ENCODE measurements around the gene RBP4.

Gene RBP4

DNA sequence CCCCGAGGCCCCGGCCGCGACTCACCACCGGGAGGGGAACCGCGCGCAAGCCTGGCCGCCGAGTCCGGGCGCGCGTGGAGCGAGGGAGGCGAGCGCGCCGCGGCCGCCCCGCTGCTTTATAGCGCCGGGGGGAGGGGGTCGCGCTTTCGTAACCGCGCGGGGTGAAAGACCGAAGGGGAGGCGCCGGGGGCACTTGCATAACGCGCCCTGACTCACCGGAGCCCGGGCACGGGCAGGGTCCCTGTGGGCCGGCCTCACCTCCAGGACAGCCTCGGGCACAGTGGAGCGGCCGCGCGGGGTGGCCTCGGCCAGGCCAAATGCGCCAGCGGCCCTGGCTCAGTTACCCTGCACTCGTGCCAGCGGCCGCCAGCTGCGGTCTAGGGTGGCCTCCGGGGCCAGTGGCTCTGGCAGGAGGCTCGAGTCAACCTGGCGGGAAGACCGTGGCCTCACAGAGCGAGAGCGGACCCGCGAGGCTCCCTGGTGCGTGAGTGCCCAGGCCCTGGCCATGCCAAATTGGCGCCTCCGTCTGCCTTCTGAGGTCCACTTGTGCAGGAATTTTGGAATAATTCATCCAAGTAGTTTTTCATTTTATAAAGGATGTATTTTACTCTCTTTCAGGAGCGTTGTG is at the start of gene RBP4:
RBP4 (minus strand) TSS at position 90 of the 628 bp plus-strand sequence. CDS start 207 bp downstream, outside the sequence.
- DNase-seq = no peak

DNA sequence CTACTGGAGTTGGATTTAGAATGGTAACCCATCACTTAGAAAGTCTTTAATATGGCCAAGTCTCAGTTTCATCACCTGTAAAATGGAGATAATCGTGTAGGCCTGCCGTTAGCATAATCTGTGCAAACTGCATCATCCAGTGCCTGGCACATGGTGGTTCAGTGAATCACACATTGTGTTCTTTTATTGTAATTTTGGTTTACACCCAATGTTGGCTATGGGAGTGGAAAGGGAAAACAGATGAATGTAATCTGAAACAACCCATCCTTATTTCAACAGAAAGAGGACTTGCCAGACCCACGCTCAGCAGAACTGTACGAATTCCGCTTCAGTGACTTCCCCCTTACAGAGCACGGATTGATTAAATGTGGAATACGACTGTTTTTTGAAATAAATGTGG is 38.8 kb upstream of the RBP4 start:
- DNase-seq = no peak

DNA sequence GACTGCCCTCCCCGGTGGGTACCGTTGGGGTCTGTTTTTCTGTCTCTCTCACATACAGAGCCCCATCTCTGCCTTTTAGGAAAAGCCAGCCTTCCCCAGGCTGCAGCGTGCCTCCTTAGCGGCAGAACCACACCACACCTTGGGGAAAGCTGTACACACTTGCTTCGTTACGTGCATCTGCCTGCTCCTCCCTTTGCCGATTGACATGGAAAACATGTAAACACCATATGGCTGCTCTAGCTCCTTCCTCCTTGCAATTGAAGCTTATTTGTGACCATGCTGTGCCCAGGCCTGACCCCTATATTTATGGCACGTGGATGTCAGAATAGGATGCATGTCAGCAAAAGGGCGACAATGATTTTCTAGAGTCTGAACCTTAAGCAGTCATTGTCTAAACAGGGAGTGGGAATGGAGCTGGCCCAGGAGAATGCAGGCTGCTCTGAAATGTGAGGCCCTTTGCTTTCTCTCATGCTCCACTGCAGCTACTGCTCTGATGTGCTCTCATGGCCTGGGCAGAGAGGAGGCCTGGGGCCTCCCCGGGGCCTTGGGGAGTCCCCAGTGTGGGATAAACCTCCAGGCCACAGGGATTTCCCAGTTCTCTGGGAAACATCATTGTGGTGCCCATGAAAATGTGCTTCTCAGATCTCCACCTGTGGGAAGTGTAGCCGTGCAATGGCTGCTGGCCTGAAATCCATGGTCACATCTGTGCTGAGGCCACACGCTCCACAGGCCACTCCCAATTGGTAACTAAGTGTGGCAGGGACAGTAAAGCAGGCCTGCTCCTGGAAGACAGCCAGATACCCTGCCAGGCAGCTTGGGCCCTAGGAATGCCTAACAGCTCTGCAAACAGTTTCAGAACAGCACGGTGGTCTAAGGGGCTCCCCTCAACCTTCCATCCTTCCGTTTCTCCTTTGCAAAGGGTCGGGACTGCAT is 29.9 kb upstream of the RBP4 start:
- DNase-seq = no peak

DNA sequence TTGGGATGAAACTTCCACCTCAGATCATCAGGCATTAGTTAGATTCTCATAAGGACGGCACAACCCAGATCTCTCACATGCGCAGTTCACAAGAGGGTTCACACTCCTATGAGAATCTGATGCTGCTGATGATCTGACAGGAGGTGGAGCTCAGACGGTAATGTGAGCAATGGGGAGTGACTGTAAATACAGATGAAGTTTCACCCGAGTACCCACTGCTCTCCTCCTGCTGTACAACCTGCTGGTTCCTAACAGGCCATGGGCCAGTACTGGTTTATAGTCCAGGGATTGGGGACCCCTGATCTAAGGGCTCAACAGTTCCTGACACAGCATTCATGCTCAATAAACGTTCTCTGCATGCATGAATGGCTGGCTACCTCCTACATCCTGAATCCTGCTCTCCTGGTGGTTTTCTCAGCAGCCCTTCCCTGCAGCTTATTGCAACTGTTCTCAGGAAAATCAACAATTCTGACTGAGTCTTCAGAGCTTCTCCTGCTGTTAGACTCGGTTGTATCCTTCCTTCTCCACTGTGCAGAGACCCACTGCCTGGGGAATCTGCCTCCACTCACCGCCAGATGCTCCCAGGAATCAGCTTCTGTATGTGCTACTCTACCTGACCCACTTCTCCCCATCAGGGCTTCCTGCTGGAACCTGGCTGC is 28.7 kb upstream of the RBP4 start:
- DNase-seq = no peak

DNA sequence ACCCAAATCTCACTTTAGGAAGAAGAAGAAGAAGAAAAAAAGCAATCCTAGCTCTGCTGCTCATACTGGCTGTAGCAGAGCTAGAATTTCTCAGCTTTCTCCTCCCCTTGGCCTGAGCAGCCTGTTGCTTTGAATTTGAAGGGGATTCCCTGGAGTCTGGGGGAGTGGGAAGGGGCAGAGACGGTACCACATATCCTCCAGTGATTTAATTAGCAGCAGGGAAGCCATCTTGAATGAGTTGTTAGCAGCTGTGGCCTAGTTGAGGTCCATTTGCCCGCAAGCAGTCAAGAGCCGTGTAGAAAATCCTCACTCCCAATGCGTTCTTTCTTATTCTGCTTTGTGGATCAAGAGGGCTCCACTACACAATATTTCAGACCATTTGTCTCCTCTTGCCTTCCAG is 27.8 kb upstream of the RBP4 start:
- DNase-seq = no peak

DNA sequence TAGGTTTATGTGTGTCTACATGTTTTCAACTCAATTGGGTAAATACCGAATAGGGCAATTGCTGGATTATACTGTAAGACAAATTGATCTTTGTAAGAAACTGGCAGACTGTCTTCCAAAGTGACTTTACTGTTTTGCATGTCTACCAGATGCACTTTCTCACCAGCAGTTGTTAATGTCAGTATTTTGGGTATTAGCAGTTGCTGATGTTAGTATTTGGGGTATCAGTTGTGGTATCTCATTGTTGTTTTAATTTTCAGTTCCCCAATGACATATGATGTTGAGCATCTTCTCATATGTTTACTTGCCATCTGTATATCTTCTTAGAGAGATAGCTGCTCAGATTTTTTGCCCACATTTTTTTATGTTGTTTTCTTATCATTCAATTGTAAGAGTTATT is 21.9 kb upstream of the RBP4 start:
- DNase-seq = no peak

DNA sequence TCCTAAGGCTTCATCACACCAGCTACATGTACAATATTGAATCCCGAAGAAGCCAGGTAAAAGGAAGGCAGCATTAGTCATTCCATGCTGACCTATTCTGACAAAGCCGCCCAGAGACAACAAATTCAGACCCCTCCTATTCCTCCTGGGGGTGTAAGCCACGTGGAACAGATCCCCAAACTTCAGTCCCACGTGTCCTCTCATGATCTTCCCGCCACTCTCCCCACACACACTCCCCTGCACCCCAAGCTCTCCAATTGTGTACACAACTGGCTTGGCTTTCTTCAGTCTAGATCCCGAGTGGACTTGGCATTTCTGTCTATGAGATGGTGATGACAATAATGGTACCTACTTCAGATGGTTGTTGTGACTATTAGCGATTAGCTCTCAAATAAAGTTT is 19.9 kb upstream of the RBP4 start:
- no peak for DNase-seq

DNA sequence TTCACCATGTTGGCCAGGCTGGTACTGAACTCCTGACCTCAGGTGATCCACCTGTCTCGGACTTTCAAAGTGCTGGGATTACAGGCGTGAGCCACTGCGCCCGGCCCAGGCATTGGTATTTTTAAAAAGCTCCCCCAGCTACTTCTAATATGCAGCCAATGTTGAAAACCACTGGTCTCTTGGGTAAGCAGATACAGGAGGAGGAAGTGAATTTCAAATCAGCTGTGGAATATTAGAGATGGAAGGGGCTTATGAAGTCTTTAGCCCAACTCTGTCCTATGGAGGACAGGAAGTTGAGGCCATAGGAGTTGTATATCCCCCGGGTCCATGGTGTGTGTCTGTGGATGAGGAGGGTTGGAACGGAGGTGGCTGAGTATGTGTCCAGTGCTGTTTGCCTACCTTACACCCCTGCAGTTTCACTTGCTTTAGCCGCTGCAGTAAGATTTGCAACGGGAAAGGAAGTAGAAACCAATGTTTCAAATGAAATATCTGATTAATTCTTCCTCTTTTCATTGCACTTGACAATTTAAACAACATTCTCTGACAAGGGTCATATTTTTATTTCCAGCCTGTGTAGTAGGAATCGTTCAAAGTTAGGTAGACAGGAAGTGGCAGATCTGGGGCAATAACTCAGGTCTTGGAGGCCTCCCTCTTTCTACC is 14.7 kb upstream of the RBP4 start:
- no peak for DNase-seq

DNA sequence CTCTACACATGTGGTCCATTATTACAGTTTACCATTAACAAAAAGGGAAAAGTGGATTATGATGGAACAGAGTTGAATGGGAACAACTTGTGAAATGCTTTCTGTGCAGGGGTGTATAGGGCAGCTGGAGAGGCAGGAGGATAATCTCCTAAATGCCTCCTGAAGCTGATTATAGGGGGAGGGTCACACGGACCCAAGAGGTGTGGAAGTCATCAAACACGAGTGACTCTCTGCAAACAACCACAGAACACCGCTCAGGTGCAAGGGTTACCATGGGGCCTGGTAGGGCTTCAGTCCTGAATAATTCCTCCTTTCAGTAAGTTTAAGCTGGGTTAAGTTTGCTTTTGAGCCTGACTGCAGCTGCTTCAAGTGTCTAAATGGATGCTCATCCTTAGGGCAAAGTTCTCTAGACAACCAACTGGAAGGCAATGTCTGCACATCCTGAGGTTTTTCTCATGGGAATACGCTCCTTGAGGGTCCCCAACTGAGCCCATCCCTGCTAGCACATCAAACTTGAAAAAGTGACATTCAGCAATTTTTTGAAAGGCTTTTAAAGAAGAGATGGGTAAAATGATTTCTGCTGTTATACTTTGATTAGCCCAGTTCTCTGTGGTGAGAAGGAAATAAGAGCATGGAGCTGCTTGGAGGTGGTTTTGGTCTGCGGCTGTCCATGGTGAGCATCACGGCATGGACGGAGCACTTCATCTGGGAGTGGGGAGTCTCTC is 13.2 kb upstream of the RBP4 start:
- DNase-seq = no peak

DNA sequence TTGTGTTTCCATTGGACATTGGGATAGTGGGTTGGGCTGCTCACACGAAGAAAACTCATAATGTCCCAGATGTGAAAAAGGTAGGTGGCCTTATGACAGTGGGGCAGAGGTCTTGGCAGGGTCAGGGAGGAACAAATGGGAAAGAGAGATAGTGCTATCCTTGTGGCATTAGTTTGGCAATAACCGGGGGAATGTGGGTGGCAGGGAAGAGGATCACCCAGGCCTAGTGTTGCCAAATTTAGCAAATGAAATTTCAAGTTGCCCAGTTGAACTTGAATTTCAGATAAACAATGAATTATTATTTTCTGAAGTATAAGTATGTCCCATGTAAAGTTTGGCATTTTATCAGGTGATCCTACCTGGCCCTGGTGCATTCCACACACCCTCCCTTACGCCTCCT is 12.1 kb upstream of the RBP4 start:
- DNase-seq = no peak

DNA sequence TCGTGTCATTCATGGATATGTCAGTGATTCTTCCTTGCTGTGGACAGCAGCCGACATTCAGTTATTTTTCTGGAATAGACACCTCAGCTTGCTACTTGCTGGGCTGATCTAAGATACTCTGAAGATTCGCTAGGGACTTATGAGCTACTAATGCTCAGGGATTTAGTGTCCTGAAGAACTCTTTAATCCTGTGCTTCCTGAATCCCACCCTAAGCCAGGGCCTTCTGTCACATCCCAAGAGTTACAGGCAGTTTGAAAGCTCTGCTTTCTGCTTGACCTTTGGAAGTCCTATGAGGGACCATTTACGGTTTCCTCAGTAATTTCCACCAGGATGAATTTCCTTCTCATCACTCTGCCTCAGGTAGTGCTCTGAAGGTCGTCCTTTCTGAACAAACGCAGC is 11.3 kb upstream of the RBP4 start, which contains the start of gene PDE6C:
PDE6C (plus strand) TSS at position 227 of the 400 bp plus-strand sequence. CDS start 189 bp downstream, outside the sequence.
- DNase-seq = no peak

DNA sequence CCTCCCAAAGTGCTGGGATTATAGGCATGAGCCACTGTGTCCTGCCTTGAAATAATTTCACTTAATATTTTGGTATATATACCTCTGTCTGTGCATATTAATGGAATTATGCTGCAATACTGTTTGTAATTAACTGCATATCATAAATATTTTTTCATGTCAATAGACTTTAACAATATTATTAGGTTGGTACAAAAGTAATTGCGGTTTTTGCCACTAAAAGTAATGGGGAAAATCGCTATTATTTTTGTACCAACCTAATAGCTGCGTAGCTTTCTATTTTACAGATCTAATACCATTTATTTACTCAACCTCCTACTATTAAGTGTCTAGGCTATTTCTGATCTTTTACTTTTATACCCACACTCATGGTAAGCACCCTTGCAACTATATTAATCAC is 7.4 kb upstream of the RBP4 start:
- DNase-seq = no peak

DNA sequence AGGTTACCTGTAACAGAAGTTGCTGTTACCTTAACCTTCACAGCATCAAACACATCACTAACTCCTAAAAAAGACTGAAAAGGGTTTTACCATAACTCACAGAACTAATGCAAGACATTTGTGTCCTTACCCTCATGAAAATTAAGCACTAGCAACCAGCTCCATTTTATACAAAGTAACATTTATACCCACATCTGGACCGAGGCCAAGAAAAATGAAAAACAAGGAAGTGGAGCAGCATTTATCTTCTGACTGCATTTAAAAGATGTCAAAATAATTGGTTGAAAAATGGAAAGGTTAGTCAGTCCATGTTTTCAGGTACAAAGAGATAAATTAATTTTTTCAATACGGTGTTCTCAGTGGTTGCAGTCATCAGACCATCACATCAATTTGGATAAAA is 3.1 kb upstream of the RBP4 start:
- no peak for DNase-seq

DNA sequence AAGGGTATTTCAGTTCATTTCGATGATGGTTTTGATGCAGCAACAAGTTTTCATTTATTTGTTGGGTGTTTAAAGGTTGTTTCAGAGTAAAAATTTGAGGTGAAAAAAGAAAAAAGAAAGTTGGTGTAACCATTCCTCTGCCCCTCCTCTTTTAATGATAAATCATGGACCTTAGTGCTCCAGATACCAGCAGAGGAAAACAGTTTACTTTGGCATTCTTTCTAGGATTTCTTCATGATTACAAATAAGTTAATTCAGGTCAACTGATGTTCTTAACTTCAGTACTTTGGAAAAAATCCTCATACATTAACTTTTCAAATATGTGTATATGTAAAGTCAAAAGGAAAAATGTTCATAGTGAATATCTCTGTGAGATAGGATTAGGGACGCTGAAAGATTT is 2.0 kb upstream of the RBP4 start:
- DNase-seq = no peak

DNA sequence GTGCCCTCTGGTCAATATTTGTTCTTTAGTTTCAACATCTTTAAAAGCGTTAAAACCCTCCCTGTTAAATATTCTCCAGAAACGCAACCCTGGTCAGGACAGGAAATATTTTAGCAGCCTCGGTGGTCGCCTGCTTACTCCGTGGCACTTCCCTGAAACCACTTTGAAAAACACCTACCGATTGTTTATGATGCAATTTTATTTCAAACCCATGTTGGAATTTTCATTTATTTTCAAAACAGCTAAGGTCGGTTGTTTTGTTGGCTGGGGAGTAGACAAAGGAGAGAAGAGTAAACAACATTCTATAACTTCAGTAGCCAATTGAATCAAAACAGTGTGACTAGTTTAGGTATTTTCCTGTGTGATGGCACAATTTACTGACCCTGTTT is 733 bp upstream of the RBP4 start:
- no peak for DNase-seq

DNA sequence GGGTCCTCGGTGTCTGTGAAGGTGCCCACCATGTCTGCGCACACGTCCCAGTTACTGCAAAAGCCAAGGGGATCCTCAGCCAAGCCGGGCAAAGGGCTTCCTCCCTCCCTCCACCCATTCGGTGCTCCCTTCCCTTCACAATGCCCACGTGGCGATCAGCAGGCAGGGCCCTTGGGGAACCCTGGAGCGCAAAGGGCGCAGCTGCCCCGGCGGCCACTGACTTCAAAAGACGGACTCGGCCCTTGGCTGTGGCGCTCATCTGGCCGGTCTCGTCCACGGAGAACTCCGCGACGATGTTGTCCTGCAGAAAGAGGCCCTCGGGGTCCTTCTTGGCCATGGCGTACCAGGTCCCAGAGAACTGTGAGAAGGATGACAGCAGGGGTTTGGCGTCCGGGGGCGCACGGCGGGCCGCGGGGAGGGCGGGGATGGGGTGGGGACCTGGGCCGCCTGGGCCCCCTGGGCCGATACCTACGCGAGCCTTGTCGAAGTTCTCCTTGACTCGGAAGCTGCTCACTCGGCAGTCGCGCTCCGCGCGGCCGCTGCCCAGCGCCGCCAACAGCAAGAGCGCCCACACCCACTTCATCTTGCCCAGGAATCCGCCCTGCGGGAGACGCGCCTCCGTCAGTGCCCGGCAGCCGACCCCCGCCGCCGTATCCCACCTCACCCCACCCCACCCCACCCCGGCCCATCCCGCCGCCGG is 439 bp downstream of the RBP4 start:
- no peak for DNase-seq

DNA sequence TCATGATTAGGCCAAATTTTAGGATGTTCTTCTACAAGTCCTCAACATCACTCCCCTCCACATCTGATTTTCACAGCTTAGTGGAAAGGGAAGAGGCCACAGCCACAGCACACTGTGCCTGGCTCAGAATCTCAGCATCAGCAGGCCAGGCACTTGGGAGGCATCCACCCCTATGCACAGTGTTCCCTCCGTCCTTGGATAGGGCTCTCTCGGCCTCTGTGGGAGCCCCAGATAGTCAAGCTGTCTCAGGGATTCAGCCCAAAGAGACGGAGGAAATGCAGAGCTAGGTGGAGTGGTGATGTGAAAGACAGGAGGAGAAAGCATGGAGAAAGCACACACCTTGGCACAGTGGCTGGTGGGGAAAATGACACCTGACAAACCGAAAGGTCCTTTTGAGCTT is 1.3 kb downstream of the RBP4 start:
- no peak for DNase-seq

DNA sequence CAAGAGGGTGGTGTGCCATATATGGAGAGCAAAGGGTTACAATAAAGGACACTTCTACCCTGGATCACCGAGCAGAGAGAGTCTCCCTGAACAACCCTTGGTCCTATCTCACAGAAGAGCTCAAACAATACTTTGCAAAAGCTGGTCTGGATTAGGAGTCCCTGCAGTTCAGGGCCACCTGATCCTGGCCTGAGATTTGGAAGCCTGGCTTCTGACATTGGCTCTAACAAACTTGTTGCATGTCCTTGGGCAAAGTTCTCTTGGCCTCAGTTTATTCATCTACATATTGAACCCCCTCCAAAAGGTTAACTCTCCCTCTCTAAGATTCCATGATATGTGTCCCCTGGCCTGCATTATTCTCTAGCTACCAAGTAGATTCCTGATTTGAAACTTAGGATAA is 1.7 kb downstream of the RBP4 start:
- DNase-seq = no peak

DNA sequence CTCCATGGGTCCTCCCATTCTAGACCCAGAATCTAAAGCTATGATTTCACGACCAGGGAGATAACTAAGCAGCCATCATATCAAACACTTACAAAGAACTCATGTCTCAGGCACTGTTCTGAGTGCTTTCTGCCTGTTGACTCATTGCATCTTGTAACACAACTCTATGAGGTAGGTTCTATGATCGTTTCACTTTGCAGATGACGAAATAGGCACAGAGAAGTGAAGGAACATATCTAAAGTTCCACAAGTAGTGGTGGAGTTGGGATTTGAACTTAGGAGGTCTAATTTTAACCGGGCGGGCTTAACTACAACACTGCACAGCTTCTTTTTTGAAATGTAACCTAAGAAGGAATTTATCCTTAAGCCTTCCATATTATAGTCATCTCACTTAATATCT is 2.9 kb downstream of the RBP4 start:
- no peak for DNase-seq

DNA sequence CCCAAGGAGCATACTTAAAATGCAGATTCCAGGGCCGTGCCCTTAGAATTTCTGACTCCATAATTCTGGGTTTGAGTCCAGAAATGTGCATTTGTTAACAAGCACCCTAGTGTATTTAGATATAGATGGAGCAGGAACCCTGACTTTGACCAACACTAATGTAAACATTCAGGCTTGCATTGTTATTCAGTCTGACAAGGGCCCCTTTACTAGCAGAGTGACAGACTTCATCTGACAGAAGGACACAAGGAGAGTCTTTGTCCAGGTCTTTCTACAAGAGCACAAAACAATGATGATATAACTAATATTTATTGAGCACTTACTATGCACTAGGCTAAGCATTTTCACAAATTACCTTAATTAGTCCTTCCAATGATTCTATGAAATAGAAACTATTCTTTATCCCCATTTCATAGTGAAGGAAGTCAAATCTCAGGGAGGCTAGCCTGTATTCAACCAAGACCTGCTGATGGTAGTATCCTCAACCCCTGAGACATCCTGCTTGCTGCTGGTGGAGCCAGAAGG is 3.9 kb downstream of the RBP4 start:
- no peak for DNase-seq

DNA sequence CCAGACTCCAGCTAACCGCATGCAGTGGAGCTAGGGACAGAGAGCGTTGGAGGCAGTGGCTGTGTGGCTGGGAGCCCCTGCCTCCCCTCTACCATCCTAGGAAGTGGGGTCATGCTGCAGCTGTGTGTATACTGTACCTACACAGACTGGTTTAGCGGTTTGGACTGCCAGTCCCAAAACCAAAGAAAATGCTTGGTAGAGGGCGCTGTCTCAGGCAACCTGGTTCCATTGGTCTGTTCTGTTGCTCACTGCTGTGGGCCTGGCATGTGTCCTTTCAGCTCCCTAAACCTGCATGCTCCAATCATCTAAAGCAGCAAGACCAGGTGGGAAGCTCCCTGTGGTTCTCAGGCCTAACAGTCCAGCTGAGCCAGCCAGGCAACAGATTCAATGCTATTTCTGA is 4.5 kb downstream of the RBP4 start:
- no peak for DNase-seq

Data from hippocampal formation (tissue), 2 donors.